Suppressor macrophage treated with lipopolysaccharide for 1 hour (primary cell): ENCODE results near the gene ARMC2.
"Not testable (repeated sequence)": the region's sequence is repeated elsewhere in the genome, so short reads cannot be mapped to it uniquely, and the experiment has no call there.

Source experiments
- DNase-seq, 3 donors: peaks; one replicate each; pipeline ENCODE4 v3.0.0-alpha.2; 2020 to 2022

The ARMC2 gene

DNA sequence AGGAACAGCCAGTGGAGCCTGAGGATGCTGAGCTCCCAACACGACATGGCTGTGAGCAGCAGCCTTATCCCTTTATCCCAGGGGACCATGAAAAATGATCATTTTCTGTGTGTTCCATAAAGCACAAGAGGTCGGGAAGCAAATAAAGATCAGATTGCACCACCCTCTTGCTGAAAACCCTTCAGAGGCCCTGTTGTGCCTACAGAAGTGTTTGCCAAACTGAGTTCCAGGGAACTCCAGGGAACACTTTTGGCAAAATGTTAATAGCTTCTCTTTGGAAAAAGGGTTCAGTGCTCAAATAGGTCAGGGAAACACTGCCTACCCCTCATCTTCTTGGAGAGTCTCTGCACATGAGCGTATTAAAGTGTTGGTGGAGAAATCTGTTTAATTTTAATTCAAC, 24.4 kb downstream of the ARMC2 start:
- no peak for DNase-seq

DNA sequence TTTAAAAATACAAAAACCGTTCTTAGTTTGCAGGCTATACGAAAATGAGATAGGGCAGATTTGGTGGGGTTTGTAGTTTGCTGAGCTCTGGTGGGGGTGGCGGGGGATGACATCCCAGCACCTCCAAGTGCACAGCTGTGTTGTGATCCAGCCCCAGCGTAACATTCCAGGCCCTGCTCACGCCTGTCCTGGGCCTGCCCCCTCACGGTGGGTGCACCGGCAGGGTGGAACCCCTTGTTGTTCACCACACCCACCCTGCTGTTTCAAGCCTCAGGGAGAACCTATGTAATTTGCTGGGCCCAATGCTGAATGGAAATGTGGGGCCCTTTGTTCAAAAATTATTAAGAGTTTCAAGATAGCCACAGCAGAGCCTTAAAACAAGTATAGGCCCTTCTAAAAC, 25.0 kb downstream of the ARMC2 start:
- DNase-seq = no peak

DNA sequence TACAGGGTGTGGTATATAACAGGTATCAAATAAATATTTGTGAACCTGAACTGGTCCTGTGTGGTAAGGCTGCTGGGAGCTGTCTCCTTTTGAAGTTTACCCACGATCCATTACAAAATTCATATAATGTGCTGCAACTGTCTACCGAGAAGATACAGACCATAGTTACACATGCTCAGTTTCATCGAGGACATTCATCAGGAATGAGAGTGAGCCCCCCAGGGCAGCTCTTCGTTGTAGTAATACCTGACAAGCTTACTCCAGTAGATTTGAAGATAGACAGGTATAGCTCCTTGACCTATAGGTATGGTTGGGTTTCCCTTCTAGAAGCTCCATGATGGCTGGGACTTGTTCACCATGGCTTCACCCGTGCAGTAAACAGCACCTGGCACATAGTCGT, 25.7 kb downstream of the ARMC2 start:
- no peak for DNase-seq

GRCh38 chr6:108874470-108875160, 26.4 kb downstream of the ARMC2 start:
- DNase-seq = peak; percentile 94 to 98 (median 98)

- DNase-seq = no peak
Measured at GRCh38 chr6:108875161-108875555, 26.9 kb downstream of the ARMC2 start.

DNA sequence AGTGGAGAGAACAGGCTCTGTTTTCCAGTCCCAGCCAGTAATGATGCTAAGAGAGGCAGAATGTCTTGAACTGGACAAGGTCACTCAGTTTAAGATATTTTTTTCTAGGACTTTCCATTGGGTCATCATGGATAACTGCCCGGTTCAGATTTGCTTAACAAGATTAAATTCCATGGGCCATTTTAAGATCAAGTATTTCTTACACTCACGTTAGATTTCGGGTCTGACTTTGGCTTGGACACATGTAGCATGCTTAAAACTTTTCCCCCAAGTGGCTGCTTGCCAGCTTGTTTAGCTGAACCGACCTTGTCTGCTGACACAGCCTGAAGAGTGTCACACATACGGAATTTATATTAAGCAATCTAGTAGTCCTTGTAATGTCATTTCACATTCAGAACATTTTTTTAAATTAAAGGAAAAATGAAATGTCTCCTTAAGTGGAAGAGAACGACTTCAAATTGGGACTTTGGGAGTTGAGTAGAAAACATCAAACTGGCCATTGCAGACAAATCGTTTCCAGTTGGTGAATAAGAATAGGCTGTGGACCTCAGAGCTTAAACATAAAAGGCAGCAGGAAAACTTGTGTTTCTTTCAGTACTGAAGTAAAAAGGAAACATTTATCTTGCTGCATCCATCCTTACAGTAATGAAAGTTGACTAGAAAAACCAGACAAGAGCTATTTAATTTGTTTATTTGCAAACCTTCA, 29.0 kb downstream of the ARMC2 start:
- peak in 2 of 3 donors; percentile 32 to 49 for DNase-seq

DNA sequence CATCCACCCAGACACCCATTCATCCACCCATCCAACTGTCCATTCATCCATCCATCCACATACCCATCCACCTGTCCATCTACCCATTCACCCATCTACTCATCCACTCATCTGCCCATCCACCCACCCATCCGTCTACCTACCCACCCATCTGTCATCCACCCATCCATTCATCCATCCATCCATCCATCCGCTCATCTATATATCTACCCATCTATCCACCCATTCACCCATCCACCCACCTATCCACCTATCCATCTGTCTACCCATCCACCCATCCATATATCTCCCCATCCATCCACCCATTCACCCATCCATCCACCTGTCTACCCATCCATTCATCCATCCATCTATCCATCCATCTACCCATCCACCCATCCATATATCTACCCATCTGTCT, 30.7 kb downstream of the ARMC2 start:
- no peak for DNase-seq

- DNase-seq = peak in 2 of 3 donors; percentile 42 to 60
Measured at GRCh38 chr6:108883172-108883571, 35.0 kb downstream of the ARMC2 start.

DNA sequence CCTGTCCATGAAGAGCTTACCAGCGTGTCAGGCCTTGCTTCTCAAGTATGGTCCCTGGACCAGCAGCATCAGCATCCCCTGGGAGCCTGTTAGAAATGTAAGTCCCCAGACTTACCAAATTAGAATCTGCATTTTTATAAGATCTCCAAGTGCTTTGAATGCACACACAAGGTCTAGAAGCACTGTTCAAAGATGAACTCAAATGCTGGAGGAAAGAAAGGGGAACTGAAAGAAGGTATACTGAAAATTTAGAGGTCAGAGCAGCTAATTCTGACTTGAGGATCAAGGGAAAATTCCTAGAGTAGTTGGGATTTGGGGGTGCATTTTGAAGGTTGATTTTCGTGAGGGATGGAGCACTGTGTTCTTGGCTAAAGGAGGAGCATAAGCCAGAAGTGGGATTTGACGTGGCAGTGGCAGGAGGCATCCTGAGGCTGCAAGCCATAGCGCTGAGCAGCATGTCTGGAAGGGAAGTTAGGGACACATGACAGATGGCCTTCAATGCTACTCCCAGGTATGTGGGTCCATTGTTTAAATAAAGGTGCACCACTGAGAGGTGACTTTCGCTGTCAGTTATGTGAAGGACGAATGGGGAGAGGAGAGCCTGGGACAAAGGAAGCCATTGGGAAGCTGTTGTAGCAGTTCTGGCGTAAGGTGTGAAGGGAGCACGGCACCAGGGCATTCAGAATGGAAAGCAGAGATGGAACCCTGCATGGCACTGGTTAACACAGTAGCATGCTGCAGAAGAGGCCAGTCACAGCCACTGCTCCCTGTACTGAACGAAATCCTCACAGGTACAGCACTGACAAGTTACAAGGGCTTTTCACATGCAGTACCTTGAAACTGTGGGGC, 36.2 kb downstream of the ARMC2 start:
- no peak for DNase-seq

- peak; percentile 55 to 67 (median 56) for DNase-seq
Measured at GRCh38 chr6:108888052-108888451, 39.8 kb downstream of the ARMC2 start.

- peak; percentile 81 to 91 (median 89) for DNase-seq
Measured at GRCh38 chr6:108888745-108889144, 40.5 kb downstream of the ARMC2 start.

DNA sequence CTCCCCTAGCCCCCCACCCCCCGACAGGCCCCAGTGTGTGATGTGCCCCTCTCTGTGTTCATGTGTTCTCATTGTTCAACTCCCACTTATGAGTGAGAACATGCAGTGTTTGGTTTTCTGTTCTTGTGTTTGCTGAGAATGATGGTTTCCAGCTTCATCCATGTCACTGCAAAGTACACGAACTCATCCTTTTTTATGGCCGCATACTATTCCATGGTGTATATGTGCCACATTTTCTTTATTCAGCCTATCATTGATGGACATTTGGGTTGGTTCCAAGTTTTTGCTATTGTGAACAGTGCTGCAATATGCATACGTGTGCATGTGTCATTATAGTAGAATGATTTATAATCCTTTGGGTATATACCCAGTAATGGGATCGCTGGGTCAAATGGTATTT, 42.7 kb downstream of the ARMC2 start:
- not testable (repeated sequence) for DNase-seq

GRCh38 chr6:108895571-108895970, 47.3 kb downstream of the ARMC2 start:
- DNase-seq = peak in 2 of 3 donors; percentile 26 to 33

DNA sequence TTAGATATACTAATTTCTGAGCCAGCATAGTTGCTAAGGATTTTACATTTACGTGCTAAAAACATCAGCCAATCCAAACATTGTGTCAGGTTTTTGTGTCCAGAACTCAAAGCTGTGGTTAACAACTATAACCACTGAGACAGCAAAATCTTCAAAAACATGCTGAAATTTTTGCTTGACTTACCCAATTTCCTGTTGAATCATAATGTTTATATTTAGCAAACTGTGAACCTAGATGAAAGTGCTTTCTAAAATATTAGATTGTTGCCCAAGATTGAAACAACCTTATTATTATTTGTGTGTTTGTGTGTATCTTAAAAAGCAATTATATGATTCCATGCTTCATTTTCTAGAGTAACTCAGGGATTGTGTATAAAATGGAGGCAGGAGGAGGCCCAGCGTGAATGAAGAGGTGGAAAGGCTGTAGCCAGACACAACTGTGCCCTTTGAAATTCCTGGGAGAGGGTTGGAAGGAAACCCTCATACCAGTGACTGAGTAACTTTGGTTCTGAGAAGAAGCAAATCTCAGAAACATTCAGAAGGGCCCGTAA, 48.0 kb downstream of the ARMC2 start:
- peak; percentile 59 to 89 (median 87) for DNase-seq

GRCh38 chr6:108897371-108897770, 49.1 kb downstream of the ARMC2 start:
- no peak for DNase-seq

DNA sequence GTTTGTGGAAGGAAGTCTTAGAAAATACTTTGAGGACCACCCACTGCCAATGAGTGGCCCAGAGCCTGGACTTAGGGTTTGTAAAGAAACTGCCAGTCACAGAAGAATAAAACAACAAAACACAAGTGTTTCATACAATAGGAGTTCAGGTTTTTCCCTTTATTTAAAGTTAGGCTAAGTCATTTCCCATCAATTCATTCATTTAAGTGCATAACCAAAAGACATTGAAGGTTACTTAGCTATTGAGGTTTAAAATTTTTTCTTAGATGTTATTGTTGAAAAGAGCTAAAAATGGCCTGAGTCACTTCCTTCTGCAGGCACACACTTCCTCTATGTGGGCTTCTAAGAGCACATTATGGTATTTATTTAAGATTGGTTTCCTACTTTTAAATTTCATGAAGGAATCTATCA, 54.2 kb downstream of the ARMC2 start:
- peak; percentile 54 to 71 (median 68) for DNase-seq

DNA sequence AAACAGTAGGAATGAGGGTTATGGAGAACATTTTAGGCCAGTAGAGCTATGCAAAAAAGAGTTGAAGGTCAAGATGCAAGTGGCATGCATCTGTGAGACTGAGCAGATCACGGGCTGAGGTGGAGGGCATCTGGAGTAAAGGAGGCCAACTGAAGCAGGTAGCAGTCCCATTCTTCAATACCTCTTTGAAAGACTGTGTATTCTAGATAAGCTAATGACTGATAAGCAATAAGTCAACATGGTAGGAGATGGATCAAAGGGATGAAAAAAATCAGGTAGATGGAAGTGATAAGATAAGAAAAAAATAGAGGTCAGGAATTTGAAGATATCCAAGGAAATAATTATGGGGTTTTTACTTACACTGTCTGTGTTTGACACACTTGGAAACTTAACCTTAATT, 55.6 kb downstream of the ARMC2 start:
- DNase-seq = no peak

- DNase-seq = no peak
Measured at GRCh38 chr6:108904741-108905140, 56.5 kb downstream of the ARMC2 start.

DNA sequence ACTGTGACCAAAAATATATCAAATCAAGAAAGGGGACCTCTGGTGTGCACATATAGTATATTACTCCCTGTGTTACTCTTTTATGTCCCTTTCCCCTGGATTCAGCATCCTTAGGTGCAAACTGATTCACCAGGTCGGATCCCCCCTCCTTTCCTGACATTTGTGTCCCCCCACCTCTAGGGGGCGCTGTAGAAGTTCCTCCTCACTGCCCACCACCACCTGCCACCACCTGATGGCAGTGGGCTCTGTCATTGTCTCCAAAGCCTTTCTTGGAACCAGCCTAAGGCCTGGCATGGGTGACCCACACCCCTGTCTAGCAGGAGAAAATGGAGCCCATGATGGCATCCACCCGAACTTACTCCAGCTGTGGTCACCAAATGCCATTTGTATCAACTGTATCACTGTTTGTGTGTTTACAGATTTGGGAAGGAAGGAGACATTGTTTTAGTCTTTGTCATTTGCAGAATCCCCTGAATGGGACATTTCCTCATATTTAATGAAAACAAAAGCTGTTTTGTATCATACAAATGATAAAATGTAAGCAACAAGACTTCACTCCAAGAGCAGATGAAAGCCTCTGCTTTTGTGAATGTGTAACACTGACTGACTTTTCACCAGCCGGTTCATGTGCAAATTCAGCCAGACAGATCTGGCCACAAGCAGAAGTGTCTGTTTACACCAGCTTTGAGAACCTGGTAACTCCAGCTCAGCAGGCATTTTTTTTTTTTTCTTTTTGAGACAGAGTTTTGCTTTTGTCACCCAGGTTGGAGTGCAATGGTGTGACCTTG, 66.2 kb downstream of the ARMC2 start:
- peak in 2 of 3 donors; percentile 14 to 48 for DNase-seq

DNA sequence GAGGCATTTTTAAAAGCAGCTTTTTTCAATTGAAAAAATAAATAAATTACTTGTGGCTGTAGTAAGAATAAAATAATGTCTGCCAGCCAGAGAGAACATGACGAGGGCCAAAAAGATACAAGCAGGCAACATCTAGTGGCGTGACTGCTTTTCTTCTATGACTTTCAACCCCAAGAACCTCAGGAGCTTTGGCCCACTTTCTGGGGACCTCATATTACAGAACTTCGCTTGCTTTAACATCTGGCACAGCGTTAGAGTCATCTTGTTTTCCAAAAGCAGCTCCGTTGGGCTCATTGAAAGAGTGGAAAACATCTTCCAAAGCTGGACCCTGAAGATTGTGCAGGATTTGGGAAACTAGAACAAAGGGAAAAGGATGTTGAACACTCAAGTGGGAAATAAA, 67.0 kb downstream of the ARMC2 start:
- no peak for DNase-seq

DNA sequence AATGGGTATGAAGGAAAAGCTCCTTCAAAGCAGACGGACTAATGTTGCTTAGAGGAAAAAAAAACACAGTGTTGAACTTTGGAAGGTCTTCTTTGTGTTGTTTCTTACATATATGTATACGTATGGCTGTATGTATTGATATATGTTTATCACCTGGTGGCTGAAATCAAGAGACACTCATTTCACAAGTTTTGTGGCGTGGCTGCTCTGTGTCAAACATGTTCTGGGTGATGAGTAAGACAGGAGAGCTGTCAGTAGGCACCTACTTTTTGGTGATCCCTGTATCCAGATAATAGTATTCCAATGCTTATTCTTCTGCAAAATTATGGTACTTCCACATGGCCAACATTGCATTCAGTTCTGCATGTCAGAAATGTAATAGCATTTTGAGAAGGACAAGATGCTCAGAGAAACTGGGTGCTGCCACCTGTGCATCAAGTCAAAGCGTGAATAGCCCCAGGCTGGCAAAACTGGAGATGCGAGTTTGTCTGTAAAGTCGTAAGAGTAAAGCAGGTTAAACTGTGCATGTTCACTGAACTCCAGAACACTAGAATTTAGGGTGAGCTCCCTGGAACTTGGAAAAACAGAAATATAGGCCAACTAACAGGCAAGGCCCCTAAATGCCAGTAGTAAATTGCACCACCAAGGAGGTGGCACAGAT, 67.9 kb downstream of the ARMC2 start:
- no peak for DNase-seq

DNA sequence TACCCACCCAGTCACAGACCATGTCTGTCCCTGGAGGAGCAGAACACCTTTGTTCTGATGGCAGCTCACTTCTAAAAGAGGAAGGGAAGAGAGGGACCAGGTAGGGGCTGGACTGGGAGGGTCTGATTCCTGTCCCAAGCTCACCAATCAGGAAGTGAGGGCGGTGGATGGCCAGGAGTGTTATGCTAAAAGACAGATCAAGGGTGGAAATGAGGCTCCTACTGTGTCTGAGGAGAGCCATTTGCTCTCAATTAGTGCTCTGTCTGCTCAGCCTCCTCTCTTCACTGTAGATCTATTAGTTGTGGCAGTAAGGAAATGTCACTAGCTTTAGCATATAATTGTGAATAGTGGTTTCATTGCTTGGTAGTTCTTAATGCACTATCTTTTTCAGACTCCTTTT, 72.5 kb downstream of the ARMC2 start:
- no peak for DNase-seq
